Activated T-cell treated with anti-CD3 and anti-CD28 coated beads for 4 hours (primary cell): ENCODE data around the gene KIFC3.

Experiments used
- DNase-seq: peaks from one replicate; pipeline ENCODE4 v3.0.0-alpha.2; 2020

The KIFC3 gene

GRCh38 chr16:57709663-57710062 is 92.6 kb downstream of the KIFC3 start:
- DNase-seq = no peak
